NB4 (cell line): Measurements from ENCODE around the gene PDXK.

Experiments
- MYC ChIP-seq: IDR thresholded peaks from 2 replicates; pipeline ENCODE4 v1.6.1; 2011; ENCODE audit warnings: low read depth, low read length
- POLR2A ChIP-seq: IDR thresholded peaks from 2 replicates; pipeline ENCODE4 v1.6.1; 2011; ENCODE audit warnings: mild to moderate bottlenecking; ENCODE audit not compliant: insufficient read length; ENCODE audit errors: extremely low read depth
- TF ChIP-seq, protein P1 (sequence below): IDR thresholded peaks from one replicate; pipeline ENCODE4 v1.5.1; 2012; ENCODE audit warnings: low read depth, low read length
- TF ChIP-seq, protein P2 (sequence below): IDR thresholded peaks from 2 replicates; pipeline ENCODE4 v1.6.1; 2011; ENCODE audit warnings: low read depth, low read length

DNA sequence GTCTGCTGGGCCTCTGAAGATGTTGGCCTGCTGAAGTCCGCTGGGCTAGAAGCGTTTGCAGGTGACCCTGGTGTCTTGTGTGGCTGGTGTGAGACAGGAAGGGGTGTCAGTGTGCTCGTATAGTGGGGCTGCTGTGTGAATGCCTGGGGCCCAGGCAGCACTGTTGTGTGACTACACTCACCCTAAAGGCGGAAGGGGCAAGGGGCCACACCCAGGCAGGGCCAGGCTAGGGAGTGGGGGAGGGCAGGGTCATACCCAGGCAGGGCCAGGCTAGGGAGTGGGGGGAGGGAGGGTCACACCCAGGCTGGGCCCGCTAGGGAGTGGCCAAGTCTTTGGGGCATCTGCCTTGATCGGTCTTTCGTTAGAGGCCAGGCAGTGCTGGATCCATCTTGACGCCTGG lies 25.0 kb downstream of the PDXK start:
- TF ChIP-seq, protein P1, sequence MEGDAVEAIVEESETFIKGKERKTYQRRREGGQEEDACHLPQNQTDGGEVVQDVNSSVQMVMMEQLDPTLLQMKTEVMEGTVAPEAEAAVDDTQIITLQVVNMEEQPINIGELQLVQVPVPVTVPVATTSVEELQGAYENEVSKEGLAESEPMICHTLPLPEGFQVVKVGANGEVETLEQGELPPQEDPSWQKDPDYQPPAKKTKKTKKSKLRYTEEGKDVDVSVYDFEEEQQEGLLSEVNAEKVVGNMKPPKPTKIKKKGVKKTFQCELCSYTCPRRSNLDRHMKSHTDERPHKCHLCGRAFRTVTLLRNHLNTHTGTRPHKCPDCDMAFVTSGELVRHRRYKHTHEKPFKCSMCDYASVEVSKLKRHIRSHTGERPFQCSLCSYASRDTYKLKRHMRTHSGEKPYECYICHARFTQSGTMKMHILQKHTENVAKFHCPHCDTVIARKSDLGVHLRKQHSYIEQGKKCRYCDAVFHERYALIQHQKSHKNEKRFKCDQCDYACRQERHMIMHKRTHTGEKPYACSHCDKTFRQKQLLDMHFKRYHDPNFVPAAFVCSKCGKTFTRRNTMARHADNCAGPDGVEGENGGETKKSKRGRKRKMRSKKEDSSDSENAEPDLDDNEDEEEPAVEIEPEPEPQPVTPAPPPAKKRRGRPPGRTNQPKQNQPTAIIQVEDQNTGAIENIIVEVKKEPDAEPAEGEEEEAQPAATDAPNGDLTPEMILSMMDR = no peak
- TF ChIP-seq, protein P2, sequence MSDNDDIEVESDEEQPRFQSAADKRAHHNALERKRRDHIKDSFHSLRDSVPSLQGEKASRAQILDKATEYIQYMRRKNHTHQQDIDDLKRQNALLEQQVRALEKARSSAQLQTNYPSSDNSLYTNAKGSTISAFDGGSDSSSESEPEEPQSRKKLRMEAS = no peak
- TF ChIP-seq MYC (no peak), POLR2A (no peak)
